Head of caudate nucleus (tissue), 42 donors: Measurements from ENCODE around the gene ZNF862.

ENCODE experiments used
- DNase-seq, 42 donors: peaks; one replicate each; pipeline versions ENCODE4 v3.0.0 to v3.0.0-alpha.2; 2020 to 2021; ENCODE audit warnings: mixed read lengths in 7 of 42
- intact Hi-C: fragments of 100-400 bp; cut with DNase I; formaldehyde crosslinking; loops from one replicate; pipeline ENCODE4 v1.15.0; 2022

Gene ZNF862

GRCh38 chr7:149806726-149807125 lies 31.4 kb upstream of the ZNF862 start:
- DNase-seq = no peak
- intact Hi-C loops = no loop called here

GRCh38 chr7:149808311-149808710 lies 29.9 kb upstream of the ZNF862 start:
- DNase-seq = no peak
- intact Hi-C loops = no loop called here

- DNase-seq = peak in 12 of 42 donors; percentile 5 to 53 (median 19)
- intact Hi-C loops = no loop called here
Observed at GRCh38 chr7:149809215-149809614, 29.0 kb upstream of the ZNF862 start.

GRCh38 chr7:149811221-149811620 lies 27.0 kb upstream of the ZNF862 start:
- no peak for DNase-seq
- intact Hi-C loops = no loop called here

GRCh38 chr7:149811831-149812490 lies 26.2 kb upstream of the ZNF862 start:
- intact Hi-C loops = no loop called here
- DNase-seq = no peak

GRCh38 chr7:149813254-149814035 lies 24.7 kb upstream of the ZNF862 start:
- DNase-seq = no peak

GRCh38 chr7:149814494-149814893 lies 23.7 kb upstream of the ZNF862 start:
- DNase-seq = no peak
- intact Hi-C loops = no loop called here

More at GRCh38 chr7:149813254-149814035, 24.7 kb upstream of the ZNF862 start:
- intact Hi-C loops = no loop called here

GRCh38 chr7:149815121-149815520 lies 23.1 kb upstream of the ZNF862 start:
- DNase-seq = no peak
- intact Hi-C loops = no loop called here

- intact Hi-C loops = no loop called here
- DNase-seq = no peak
Observed at GRCh38 chr7:149815661-149816266, 22.4 kb upstream of the ZNF862 start.

- no peak for DNase-seq
- intact Hi-C loops = no loop called here
Observed at GRCh38 chr7:149816267-149816751, 21.9 kb upstream of the ZNF862 start.

GRCh38 chr7:149816794-149817193 lies 21.4 kb upstream of the ZNF862 start:
- no peak for DNase-seq
- intact Hi-C loops = no loop called here

GRCh38 chr7:149817301-149817771 lies 20.8 kb upstream of the ZNF862 start:
- intact Hi-C loops = no loop called here
- no peak for DNase-seq

- DNase-seq = no peak
Observed at GRCh38 chr7:149817836-149818535, 20.2 kb upstream of the ZNF862 start.

GRCh38 chr7:149818536-149818840 lies 19.7 kb upstream of the ZNF862 start:
- intact Hi-C loops = no loop called here
- no peak for DNase-seq

More at GRCh38 chr7:149817836-149818535, 20.2 kb upstream of the ZNF862 start:
- intact Hi-C loops = no loop called here

GRCh38 chr7:149819141-149819960 lies 18.8 kb upstream of the ZNF862 start:
- intact Hi-C loops = no loop called here
- DNase-seq = no peak

GRCh38 chr7:149819961-149820340 lies 18.2 kb upstream of the ZNF862 start:
- DNase-seq = no peak
- intact Hi-C loops = no loop called here

GRCh38 chr7:149820622-149821190 lies 17.5 kb upstream of the ZNF862 start:
- peak in 1 of 42 donors; percentile 44 for DNase-seq

More at GRCh38 chr7:149820622-149821190, 17.5 kb upstream of the ZNF862 start:
- intact Hi-C loops = no loop called here
